ENCODE data around the gene PPP1R14D.

DNA sequence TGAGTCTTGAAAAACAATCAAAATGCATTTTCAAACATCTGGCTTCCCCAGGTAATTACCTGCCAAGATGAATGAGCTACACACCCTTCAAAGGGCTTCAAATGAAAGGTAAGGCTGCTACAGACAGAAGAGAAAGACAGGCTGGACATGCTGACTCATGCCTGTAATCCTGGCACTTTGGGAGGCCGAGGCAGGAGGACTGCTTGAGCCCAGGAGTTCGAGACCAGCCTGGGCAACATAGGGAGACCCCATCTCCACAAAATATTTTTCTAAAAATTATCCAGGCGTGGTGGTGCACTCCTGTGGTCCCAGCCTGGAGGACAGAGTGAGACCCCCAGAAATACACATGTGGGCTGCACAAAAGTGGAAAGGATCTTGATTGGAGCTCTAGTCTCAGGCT lies 36.1 kb downstream of the PPP1R14D start:
- TF ChIP-seq, protein P1, sequence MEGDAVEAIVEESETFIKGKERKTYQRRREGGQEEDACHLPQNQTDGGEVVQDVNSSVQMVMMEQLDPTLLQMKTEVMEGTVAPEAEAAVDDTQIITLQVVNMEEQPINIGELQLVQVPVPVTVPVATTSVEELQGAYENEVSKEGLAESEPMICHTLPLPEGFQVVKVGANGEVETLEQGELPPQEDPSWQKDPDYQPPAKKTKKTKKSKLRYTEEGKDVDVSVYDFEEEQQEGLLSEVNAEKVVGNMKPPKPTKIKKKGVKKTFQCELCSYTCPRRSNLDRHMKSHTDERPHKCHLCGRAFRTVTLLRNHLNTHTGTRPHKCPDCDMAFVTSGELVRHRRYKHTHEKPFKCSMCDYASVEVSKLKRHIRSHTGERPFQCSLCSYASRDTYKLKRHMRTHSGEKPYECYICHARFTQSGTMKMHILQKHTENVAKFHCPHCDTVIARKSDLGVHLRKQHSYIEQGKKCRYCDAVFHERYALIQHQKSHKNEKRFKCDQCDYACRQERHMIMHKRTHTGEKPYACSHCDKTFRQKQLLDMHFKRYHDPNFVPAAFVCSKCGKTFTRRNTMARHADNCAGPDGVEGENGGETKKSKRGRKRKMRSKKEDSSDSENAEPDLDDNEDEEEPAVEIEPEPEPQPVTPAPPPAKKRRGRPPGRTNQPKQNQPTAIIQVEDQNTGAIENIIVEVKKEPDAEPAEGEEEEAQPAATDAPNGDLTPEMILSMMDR (IDR thresholded peaks at IDR 0.05 in 4 of 5, conservative IDR thresholded peaks at IDR 0.05 in 1 of 5) = no peak
- TF ChIP-seq POLR2A (IDR thresholded peaks at IDR 0.05) = no peak

Data from gastrocnemius medialis (tissue), 4 donors.